Breast epithelium (tissue), 4 donors: ENCODE results near the gene SRRT. TPM values are rescaled to one million over a fixed set of nuclear protein-coding genes. Genes with fewer than 3 reads are reported as not detected.
"Not testable (repeated sequence)": the region's sequence is repeated elsewhere in the genome, so short reads cannot be mapped to it uniquely, and the experiment has no call there.

Experiments
- DNase-seq, 2 donors: peaks; one replicate each; pipeline ENCODE4 v3.0.0-alpha.2; 2019; ENCODE audit warnings: low spot score in 2 of 2
- H3K27ac ChIP-seq, 2 donors: fragments of 200-600 bp; sonication (generic) in 1 of 2; one replicate each; pipeline ENCODE4 v1.5.1; 2016 to 2019; ENCODE audit warnings: mild to moderate bottlenecking in 1 of 2
- H3K27me3 ChIP-seq, 2 donors: fragments of 200-600 bp; sonication (generic) in 1 of 2; one replicate each; pipeline versions ENCODE4 v1.5.1 to v1.6.0; 2017 to 2019; ENCODE audit warnings: control low read depth in 1 of 2, mild to moderate bottlenecking in 1 of 2
- H3K36me3 ChIP-seq: fragments of 200-600 bp; one replicate; pipeline ENCODE4 v1.5.1; 2019
- H3K4me1 ChIP-seq, 2 donors: fragments of 200-600 bp; sonication (generic); one replicate each; pipeline ENCODE4 v1.5.1; 2016 to 2019; ENCODE audit warnings: control low read depth in 1 of 2
- H3K4me3 ChIP-seq, 3 donors: fragments of 200-600 bp; sonication (generic); 1 replicate in 2 of 3; 2 replicates in 1 of 3; pipeline ENCODE4 v1.5.1; 2016 to 2019; ENCODE audit warnings: mild to moderate bottlenecking in 3 of 3, moderate library complexity in 2 of 3
- H3K9me3 ChIP-seq, 2 donors: fragments of 200-600 bp; sonication (generic) in 1 of 2; one replicate each; pipeline ENCODE4 v1.5.1; 2016 to 2019; ENCODE audit warnings: control low read depth in 1 of 2
- POLR2A ChIP-seq: fragments of 450-650 bp; IDR thresholded peaks from one replicate; pipeline ENCODE4 v1.6.1; 2016; ENCODE audit warnings: antibody characterized with exemption, mild to moderate bottlenecking, moderate library complexity
- POLR2AphosphoS5 ChIP-seq, 3 donors: sonication (generic); formaldehyde crosslinking; IDR thresholded peaks; one replicate each; pipeline ENCODE4 v1.6.1; 2017; ENCODE audit warnings: antibody characterized with exemption in 3 of 3
- intact Hi-C: fragments of 100-400 bp; cut with DNase I; formaldehyde crosslinking; loops from one replicate; pipeline ENCODE4 v1.15.1; 2023; ENCODE audit warnings: low total_unique reads
- total RNA-seq, 3 donors: library from RNA; depleted of rRNA; stranded (reverse); fragments of >200 nt; gene quantifications; one replicate each; pipeline ENCODE4 v1.1.0, GENCODE V29; 2016
- TF ChIP-seq, protein P1 (sequence below), 3 donors: fragments of 450-650 bp; IDR thresholded peaks; one replicate each; pipeline ENCODE4 v1.5.1; 2016 to 2017; ENCODE audit warnings: antibody characterized with exemption in 3 of 3, mild to moderate bottlenecking in 3 of 3, moderate library complexity in 3 of 3

The SRRT gene
- total RNA-seq, 3 donors from 2014 or later = 45.8 to 111 (median 104) TPM

DNA sequence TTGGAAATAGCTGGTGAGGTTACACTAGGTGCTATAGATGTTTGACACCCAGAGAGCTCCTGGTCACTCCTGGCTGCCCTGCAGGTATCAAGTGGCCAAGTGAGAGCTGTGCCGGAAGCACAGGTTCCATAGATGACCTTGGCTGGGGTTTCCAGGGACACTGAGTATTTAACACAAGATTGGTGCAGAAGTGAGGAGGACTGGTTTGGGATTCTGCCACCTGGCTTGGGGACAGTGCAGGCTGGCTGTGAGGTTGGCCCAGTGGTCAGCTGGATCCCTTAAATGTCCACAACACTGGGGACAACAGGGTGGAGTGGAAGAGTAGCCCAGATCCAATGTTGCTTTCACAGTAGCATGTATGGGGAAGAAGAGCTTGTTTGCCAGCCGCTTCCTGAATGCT lies 26.1 kb downstream of the SRRT start:
- intact Hi-C loops = no loop called here
- no peak for DNase-seq
- Histone ChIP-seq H3K4me3 (no peak overlapping the region), H3K4me1 (no peaks in the 10 kb centered on the region), H3K27me3 (peaks cover 0 to 37% of the 10 kb centered on the region in 2 donors), H3K36me3 (no peaks in the 10 kb centered on the region), H3K9me3 (no peaks in the 10 kb centered on the region), H3K27ac (no peak overlapping the region)
- TF ChIP-seq POLR2AphosphoS5 (IDR thresholded peaks at IDR 0.05) = no peak
- TF ChIP-seq, protein P1, sequence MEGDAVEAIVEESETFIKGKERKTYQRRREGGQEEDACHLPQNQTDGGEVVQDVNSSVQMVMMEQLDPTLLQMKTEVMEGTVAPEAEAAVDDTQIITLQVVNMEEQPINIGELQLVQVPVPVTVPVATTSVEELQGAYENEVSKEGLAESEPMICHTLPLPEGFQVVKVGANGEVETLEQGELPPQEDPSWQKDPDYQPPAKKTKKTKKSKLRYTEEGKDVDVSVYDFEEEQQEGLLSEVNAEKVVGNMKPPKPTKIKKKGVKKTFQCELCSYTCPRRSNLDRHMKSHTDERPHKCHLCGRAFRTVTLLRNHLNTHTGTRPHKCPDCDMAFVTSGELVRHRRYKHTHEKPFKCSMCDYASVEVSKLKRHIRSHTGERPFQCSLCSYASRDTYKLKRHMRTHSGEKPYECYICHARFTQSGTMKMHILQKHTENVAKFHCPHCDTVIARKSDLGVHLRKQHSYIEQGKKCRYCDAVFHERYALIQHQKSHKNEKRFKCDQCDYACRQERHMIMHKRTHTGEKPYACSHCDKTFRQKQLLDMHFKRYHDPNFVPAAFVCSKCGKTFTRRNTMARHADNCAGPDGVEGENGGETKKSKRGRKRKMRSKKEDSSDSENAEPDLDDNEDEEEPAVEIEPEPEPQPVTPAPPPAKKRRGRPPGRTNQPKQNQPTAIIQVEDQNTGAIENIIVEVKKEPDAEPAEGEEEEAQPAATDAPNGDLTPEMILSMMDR (IDR thresholded peaks at IDR 0.05) = no peak
- no peak for TF ChIP-seq POLR2A

DNA sequence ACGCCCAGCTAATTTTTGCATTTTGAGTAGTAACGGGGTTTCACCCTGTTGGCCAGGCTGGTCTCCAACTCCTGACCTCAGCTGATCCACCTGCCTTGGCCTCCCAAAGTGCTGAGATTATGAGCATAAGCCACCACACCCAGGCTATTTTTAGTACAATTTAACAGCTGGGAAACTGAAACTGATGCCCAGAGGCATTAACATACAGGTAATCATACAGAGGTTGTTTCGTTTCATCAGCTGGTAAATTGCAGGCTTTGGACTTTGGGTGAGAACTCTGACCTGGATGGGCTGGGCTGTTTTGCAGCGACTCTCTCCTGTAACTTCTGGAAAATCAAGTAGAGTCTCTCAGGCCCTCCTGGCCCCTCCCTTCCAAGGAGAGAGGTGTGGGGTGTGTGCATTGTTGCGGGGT lies 27.0 kb downstream of the SRRT start:
- intact Hi-C loops = no loop called here

GRCh38 chr7:100902638-100903037 lies 27.7 kb downstream of the SRRT start:
- Histone ChIP-seq H3K4me1 (no peaks in the 10 kb centered on the region), H3K27me3 (peaks cover 0 to 22% of the 10 kb centered on the region in 2 donors), H3K9me3 (no peaks in the 10 kb centered on the region), H3K27ac (no peak overlapping the region), H3K36me3 (no peaks in the 10 kb centered on the region), H3K4me3 (no peak overlapping the region)
- DNase-seq = no peak
- intact Hi-C loops = no loop called here
- TF ChIP-seq POLR2A (no peak), POLR2AphosphoS5 (IDR thresholded peaks at IDR 0.05) (no peak)

More for the DNA sequence above, 27.0 kb downstream of the SRRT start:
- H3K27ac ChIP-seq = no peak overlapping the region
- no peaks in the 10 kb centered on the region for H3K36me3 ChIP-seq
- H3K4me3 ChIP-seq = no peak overlapping the region
- DNase-seq = no peak
- peaks cover 0 to 29% of the 10 kb centered on the region in 2 donors for H3K27me3 ChIP-seq
- H3K4me1 ChIP-seq = no peaks in the 10 kb centered on the region
- TF ChIP-seq POLR2A (no peak), POLR2AphosphoS5 (IDR thresholded peaks at IDR 0.05) (no peak)
- TF ChIP-seq, protein P1 (IDR thresholded peaks at IDR 0.05) = no peak
- H3K9me3 ChIP-seq = no peaks in the 10 kb centered on the region

DNA sequence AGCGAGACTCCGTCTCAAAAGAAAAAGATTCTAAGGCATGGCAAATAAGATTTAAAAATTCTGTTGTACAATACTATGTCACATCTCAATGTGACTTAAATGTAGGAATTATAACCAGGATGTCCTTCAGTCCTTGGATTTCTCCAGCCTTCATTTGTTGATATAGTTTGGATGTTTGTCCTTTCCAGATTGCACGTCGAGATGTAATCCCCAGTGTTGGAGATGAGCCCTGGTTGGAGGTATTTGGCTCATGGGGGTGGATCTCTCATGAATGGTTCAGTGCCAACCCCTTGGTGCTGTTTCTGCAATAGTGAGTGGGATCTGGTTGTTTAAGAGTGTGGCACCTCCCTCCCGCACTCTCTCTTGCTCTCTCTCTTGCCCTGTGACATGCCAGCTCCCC lies 33.6 kb downstream of the SRRT start:
- no peak overlapping the region for H3K4me3 ChIP-seq
- H3K27me3 ChIP-seq = no peaks in the 10 kb centered on the region
- no peaks in the 10 kb centered on the region for H3K36me3 ChIP-seq
- no peaks in the 10 kb centered on the region for H3K4me1 ChIP-seq
- TF ChIP-seq, protein P1 (IDR thresholded peaks at IDR 0.05) = no peak
- no peak for TF ChIP-seq POLR2AphosphoS5 (IDR thresholded peaks at IDR 0.05)
- TF ChIP-seq POLR2A = no peak
- intact Hi-C loops = no loop called here
- no peaks in the 10 kb centered on the region for H3K9me3 ChIP-seq
- H3K27ac ChIP-seq = no peak overlapping the region
- no peak for DNase-seq

DNA sequence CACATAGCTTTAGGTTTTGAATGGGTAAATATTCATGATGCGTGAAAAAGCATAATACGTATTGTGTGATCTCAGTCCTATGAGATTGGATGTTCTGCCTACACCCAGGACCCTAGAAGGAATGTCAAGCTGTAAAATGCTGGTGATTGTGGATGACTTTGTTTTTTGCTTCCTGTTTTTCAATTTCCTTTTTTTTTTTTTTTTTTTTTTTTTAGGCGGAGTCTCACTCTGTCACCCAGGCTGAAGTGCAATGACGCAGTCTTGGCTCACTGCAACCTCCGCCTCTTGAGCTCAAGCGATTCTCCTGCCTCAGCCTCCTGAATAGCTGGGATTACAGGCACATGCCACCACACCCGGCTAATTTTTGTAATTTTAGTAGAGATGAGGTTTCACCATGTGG lies 35.5 kb downstream of the SRRT start:
- H3K4me1 ChIP-seq, H3K4me3 ChIP-seq, H3K27me3 ChIP-seq, H3K36me3 ChIP-seq, H3K27ac ChIP-seq, DNase-seq, H3K9me3 ChIP-seq, intact Hi-C loops: not testable (repeated sequence)

DNA sequence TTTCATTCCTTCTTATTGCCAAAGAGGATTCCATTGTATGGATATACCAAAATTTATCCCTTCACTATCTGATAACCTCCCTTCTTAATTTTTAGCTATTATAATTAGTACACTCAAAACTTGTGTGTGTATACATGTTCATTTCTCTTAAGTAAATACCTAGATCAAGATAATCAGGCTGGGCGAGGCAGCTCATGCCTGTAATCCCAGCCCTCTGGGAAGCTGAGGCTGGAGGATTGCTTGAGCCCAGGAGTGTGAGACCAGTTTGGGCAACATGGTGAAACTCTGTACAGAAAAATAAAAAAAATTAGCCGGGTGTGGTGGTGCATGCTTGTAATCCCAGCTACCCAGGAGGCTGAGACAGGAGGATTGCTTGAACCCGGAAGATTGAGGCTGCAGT lies 36.6 kb downstream of the SRRT start:
- Histone ChIP-seq H3K36me3 (no peaks in the 10 kb centered on the region), H3K27me3 (no peaks in the 10 kb centered on the region), H3K4me3 (no peak overlapping the region), H3K27ac (no peak overlapping the region), H3K4me1 (no peaks in the 10 kb centered on the region), H3K9me3 (no peaks in the 10 kb centered on the region)
- TF ChIP-seq POLR2AphosphoS5 (IDR thresholded peaks at IDR 0.05) (no peak), POLR2A (no peak)
- TF ChIP-seq, protein P1 (IDR thresholded peaks at IDR 0.05) = no peak
- intact Hi-C loops = no loop called here
- no peak for DNase-seq
